ENCODE data around the gene SEMA5A.
"Not testable (repeated sequence)": the region's sequence is repeated elsewhere in the genome, so short reads cannot be mapped to it uniquely, and the experiment has no call there.

SEMA5A gene

GRCh38 chr5:9408964-9409363 is 136.9 kb downstream of the SEMA5A start:
- DNase-seq (ENCODE audit: extremely low read depth, low read depth), result no peak
- no peak for TF ChIP-seq CTCF (IDR thresholded peaks at IDR 0.05; ENCODE audit: low read depth, low read length)

- DNase-seq (ENCODE audit: extremely low read depth, low read depth), result no peak
These were observed 140.6 kb downstream of the SEMA5A start for GRCh38 chr5:9405196-9405754.

DNA sequence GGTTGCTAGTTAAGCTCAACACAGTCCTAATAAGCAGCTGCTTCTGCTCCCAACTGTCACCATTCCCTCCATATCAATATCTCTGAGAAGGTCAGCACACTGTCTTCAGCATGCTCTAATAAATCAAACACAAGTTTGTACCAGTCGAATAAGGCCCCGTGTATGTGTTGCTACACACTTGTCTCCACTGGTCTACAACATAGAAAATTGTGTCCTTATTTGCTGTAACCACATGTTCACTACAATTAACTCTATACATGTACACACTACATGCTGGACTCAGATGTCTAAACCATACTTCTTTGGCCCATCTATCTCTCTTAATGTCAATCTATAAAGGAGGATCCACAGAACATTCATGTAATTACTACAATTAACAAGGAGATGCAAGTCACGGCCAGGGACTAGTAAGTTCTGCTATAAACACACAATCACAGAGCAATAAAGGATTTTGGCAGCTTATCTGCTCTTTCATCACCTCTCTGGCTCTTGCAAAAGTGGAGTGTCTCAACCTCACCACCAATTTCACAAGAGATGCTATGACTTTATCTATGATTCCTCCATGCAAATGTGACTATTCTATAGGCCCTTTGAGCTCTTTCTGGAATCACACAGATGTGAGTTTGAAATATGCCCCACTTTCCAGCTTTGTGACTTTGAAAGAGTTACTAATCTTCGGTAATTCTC is 143.9 kb downstream of the SEMA5A start:
- TF ChIP-seq CTCF (IDR thresholded peaks at IDR 0.05; ENCODE audit: low read depth, low read length), result no peak
- DNase-seq (ENCODE audit: extremely low read depth, low read depth), result no peak

More at GRCh38 chr5:9405196-9405754, 140.6 kb downstream of the SEMA5A start:
- TF ChIP-seq CTCF (IDR thresholded peaks at IDR 0.05; ENCODE audit: low read depth, low read length), result no peak

DNA sequence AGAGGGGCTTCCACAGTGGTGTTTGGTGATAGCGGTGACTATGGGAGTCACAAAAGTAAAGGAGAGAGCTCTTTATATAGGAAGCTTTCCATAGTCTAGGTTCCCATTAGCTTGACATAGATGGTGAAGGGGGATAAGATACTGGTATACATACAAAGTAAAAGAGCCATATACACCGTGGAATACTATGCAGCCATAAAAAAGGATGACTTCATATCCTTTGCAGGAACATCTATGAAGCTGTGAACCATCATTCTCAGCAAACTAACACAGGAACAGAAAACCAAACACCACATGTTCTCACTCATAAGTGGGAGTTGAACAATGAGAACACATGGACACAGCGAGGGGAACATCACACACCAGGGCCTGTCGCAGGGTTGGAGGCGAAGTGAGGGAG is 146.1 kb downstream of the SEMA5A start:
- not testable (repeated sequence) for DNase-seq (ENCODE audit: extremely low read depth, low read depth)

- DNase-seq (ENCODE audit: extremely low read depth, low read depth), result no peak
- no peak for TF ChIP-seq CTCF (IDR thresholded peaks at IDR 0.05; ENCODE audit: low read depth, low read length)
These were observed 146.8 kb downstream of the SEMA5A start for GRCh38 chr5:9399094-9399493.

DNA sequence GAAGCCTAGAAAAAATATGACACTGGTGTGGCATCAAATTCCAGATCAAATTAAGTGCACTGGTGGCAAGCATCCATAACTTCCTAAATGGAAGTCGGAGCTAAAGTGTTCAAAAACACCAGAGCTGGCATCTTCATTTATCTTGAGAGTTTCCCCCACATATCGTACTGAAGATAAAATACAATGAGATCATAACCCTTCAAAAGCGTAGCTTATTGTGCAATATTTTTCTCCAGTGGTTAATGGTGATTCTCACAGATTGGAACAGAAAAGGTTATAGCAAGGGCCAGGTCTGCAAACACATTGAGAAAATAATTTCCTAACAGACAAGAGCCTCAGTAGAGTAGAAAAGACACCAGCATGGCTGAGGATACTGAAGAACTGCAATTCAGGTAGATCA is 147.6 kb downstream of the SEMA5A start:
- no peak for DNase-seq (ENCODE audit: extremely low read depth, low read depth)
- no peak for TF ChIP-seq CTCF (IDR thresholded peaks at IDR 0.05; ENCODE audit: low read depth, low read length)

- no peak for DNase-seq (ENCODE audit: extremely low read depth, low read depth)
- no peak for TF ChIP-seq CTCF (IDR thresholded peaks at IDR 0.05; ENCODE audit: low read depth, low read length)
These were observed 149.5 kb downstream of the SEMA5A start for GRCh38 chr5:9396285-9396770.

- TF ChIP-seq CTCF (IDR thresholded peaks at IDR 0.05; ENCODE audit: low read depth, low read length), result no peak
These were observed 150.2 kb downstream of the SEMA5A start for GRCh38 chr5:9395706-9396105.

More at GRCh38 chr5:9395706-9396105, 150.2 kb downstream of the SEMA5A start:
- no peak for DNase-seq (ENCODE audit: extremely low read depth, low read depth)

All from AG09319 (cell line).